Inferior parietal cortex (tissue), 1 donor: Measurements from ENCODE around the gene TCF25.
"Not testable (repeated sequence)": the region's sequence is repeated elsewhere in the genome, so short reads cannot be mapped to it uniquely, and the experiment has no call there.

Experiments
- DNase-seq: peaks from one replicate; pipeline ENCODE4 v3.0.0-alpha.2; 2016; ENCODE audit errors: extremely low spot score

TCF25 gene

GRCh38 chr16:89873109-89873971, at the start of gene TCF25:
TCF25 (plus strand) TSS chr16:89873592; CDS start chr16:89873668, 76 bp downstream.
- peak; percentile 66 for DNase-seq

- DNase-seq = not testable (repeated sequence)
Measured at GRCh38 chr16:89823824-89824148, 49.6 kb upstream of the TCF25 start.

GRCh38 chr16:89826531-89827382, 46.6 kb upstream of the TCF25 start:
- no peak for DNase-seq

GRCh38 chr16:89827383-89828198, 45.8 kb upstream of the TCF25 start:
- peak; percentile 32 for DNase-seq

GRCh38 chr16:89828199-89828869, 45.1 kb upstream of the TCF25 start, which contains the start of gene SPIRE2:
SPIRE2 (plus strand) TSS chr16:89828475; CDS start chr16:89828551, 76 bp downstream.
- peak; percentile 32 for DNase-seq

GRCh38 chr16:89828870-89829629, 44.3 kb upstream of the TCF25 start:
- DNase-seq = no peak

- DNase-seq = no peak
Measured at GRCh38 chr16:89829630-89830437, 43.6 kb upstream of the TCF25 start.

- DNase-seq = no peak
Measured at GRCh38 chr16:89831810-89832328, 41.5 kb upstream of the TCF25 start.

- DNase-seq = not testable (repeated sequence)
Measured at GRCh38 chr16:89833664-89834363, 39.6 kb upstream of the TCF25 start.

- DNase-seq = not testable (repeated sequence)
Measured at GRCh38 chr16:89834813-89835363, 38.5 kb upstream of the TCF25 start.

- not testable (repeated sequence) for DNase-seq
Measured at GRCh38 chr16:89836484-89836883, 36.9 kb upstream of the TCF25 start.

- no peak for DNase-seq
Measured at GRCh38 chr16:89837014-89837546, 36.3 kb upstream of the TCF25 start.

- no peak for DNase-seq
Measured at GRCh38 chr16:89841275-89841674, 32.1 kb upstream of the TCF25 start.

GRCh38 chr16:89842471-89843408, 30.7 kb upstream of the TCF25 start:
- no peak for DNase-seq

GRCh38 chr16:89843409-89844350, 29.7 kb upstream of the TCF25 start:
- no peak for DNase-seq
